Choroid plexus epithelial cell (primary cell): Measurements from ENCODE around the gene STIL.

Experiments
- DNase-seq: peaks from one replicate; pipeline ENCODE4 v3.0.0-alpha.2; 2010; ENCODE audit warnings: low read depth
- H3K4me3 ChIP-seq: 2 replicates; pipeline ENCODE4 v1.5.1; 2011; ENCODE audit warnings: low read depth, mild to moderate bottlenecking, control low read depth, low read length, moderate library complexity
- CTCF ChIP-seq: conservative IDR thresholded peaks from 2 replicates; pipeline ENCODE4 v1.5.1; 2011; ENCODE audit warnings: low read depth, mild to moderate bottlenecking, control low read depth, inconsistent platforms, low read length, moderate library complexity

STIL gene

GRCh38 chr1:47216278-47217059, 97.5 kb downstream of the STIL start:
- no peak for TF ChIP-seq CTCF
- no peak overlapping the region for H3K4me3 ChIP-seq
- DNase-seq = no peak

DNA sequence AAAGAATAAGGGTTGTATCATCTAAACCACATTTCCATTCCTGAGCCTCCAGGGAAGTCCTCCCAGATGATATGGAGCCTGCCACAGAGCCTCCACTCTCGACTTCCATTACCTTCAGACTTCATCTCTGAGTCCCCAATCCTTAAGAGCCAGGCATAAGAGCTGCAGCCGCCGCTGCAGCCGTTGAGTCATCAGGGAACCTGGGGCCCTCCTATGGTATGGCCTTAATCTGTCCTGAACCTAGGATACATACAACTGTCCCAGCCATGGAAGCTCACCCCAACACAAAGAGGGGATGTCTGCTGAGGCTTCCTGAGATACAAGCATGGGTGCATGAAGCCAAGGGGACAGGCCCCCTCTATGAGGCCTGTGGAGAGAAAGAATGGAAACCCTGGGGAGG, 98.2 kb downstream of the STIL start:
- H3K4me3 ChIP-seq = no peak overlapping the region
- TF ChIP-seq CTCF = no peak
- DNase-seq = no peak

DNA sequence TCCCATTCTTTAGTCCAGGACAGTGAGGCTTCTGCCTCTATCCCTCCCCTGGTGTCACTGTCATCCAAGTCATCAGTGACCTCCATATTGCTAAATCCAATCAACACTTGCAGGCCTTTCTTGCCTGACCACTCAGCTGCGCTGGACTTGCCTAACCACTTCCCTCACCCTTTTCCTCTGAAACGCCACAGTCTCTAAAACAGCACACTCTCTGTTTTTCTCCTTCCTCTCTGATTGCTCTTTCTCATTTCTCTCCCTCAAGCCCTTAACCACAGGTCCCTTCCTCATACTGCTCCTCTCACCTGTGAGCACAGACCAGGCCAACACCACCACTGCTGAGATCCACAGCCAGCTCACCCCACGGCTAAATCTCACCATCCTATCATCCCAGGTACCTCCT, 99.4 kb downstream of the STIL start:
- TF ChIP-seq CTCF = no peak
- no peak for DNase-seq
- no peak overlapping the region for H3K4me3 ChIP-seq

GRCh38 chr1:47213230-47213963, 100.5 kb downstream of the STIL start:
- no peak for DNase-seq
- TF ChIP-seq CTCF = no peak
- no peak overlapping the region for H3K4me3 ChIP-seq

- DNase-seq = no peak
- TF ChIP-seq CTCF = no peak
- H3K4me3 ChIP-seq = no peak overlapping the region
Observed at GRCh38 chr1:47212636-47213229, 101.2 kb downstream of the STIL start.

- no peak overlapping the region for H3K4me3 ChIP-seq
- no peak for TF ChIP-seq CTCF
Observed at GRCh38 chr1:47211796-47212269, 102.1 kb downstream of the STIL start.

More at GRCh38 chr1:47211796-47212269, 102.1 kb downstream of the STIL start:
- peak; percentile 14 for DNase-seq
